Prostate gland (tissue), 2 donors: ENCODE results near the gene CA5B. TPM values are rescaled to one million over a fixed set of nuclear protein-coding genes. Genes with fewer than 3 reads are reported as not detected.

ENCODE experiments used
- DNase-seq: peaks from one replicate; pipeline ENCODE4 v3.0.0-alpha.2; 2019; ENCODE audit warnings: low spot score
- H3K27ac ChIP-seq, 2 donors: fragments of 200-600 bp; sonication (generic); 2 replicates each; pipeline ENCODE4 v1.5.1; 2017 to 2019
- H3K27me3 ChIP-seq: fragments of 200-600 bp; sonication (generic); replicated peaks from 2 replicates; pipeline ENCODE4 v1.5.1; 2019; ENCODE audit not compliant: insufficient read depth
- H3K36me3 ChIP-seq, 2 donors: fragments of 200-600 bp; sonication (generic); 1 replicate in 1 of 2; 2 replicates in 1 of 2; pipeline versions ENCODE4 v1.5.1 to v1.8.1; 2017 to 2019
- H3K4me1 ChIP-seq: fragments of 200-600 bp; sonication (generic); replicated peaks from 2 replicates; pipeline ENCODE4 v1.5.1; 2019
- H3K4me3 ChIP-seq, 2 donors: fragments of 200-600 bp; sonication (generic); 2 replicates each; pipeline ENCODE4 v1.5.1; 2017 to 2019
- H3K9me3 ChIP-seq: fragments of 200-600 bp; sonication (generic); 2 replicates; pipeline ENCODE4 v1.5.1; 2017
- POLR2A ChIP-seq: fragments of 450-650 bp; IDR thresholded peaks from one replicate; pipeline ENCODE4 v1.6.1; 2016; ENCODE audit warnings: antibody characterized with exemption, mild to moderate bottlenecking
- POLR2AphosphoS5 ChIP-seq: sonication (generic); formaldehyde crosslinking; IDR thresholded peaks from one replicate; pipeline ENCODE4 v1.6.1; 2017; ENCODE audit warnings: antibody characterized with exemption
- WGBS: methylation state at CpG from one replicate; pipeline ENCODE4 v1.1.5; 2018; 5-methylcytosine and 5-hydroxymethylcytosine counted together
- intact Hi-C: fragments of 100-400 bp; cut with DNase I; formaldehyde crosslinking; loops from one replicate; pipeline ENCODE4 v1.14.2; 2022
- total RNA-seq, 2 donors: library from RNA; depleted of rRNA; stranded (reverse); fragments of >200 nt; gene quantifications; one replicate each; pipeline ENCODE4 v1.1.0, GENCODE V29; 2016
- TF ChIP-seq, protein P1 (sequence below), 4 experiments: fragments of 200-600 bp in 2 of 4; fragments of 450-650 bp in 2 of 4; sonication (generic) in 2 of 4; IDR thresholded peaks; 1 replicate in 3 of 4; 2 replicates in 1 of 4; pipeline ENCODE4 v1.5.1; 2016 to 2019; ENCODE audit warnings: antibody characterized with exemption in 4 of 4, mild to moderate bottlenecking in 2 of 4, moderate library complexity in 2 of 4

The CA5B gene
- total RNA-seq, 2 donors from 2014 or later, result 4.6 to 35.7 TPM

DNA sequence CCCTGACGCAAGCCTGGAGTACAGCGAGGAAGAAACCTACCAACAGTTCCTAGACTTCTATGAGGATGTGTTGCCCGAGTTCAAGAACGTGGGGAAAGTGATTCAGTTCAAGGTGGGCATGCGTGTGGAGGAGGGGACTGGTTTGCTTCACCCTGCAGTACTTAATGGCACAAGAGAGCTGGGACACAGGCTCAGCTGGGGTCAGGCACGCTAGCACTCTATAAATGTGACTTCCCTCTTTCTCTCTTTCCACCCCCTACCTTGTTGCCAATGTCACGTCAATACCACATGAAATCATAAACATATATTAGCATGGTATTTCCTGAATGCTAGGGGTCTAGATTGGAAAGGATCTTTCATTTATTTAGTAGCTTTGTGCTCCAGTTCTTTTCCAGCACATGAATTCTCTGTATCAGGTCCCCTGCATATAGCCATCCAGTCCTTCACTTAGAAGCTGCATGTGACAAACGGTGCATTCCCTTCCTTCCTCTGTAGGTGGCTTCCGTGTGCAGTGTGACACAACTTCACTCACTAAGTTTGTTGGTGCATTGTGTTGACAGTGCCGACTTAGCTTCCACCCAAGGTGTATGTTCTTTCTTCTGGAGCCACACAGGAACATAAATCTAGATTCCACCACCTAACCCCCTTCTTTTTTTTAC lies 77.8 kb downstream of the CA5B start:
- H3K4me1 ChIP-seq, result no peaks in the 10 kb centered on the region
- 67% methylated on average over 10 of the region's 10 CpGs for WGBS
- H3K36me3 ChIP-seq, result no peaks in the 10 kb centered on the region
- intact Hi-C loops, result no loop called here
- DNase-seq, result no peak
- H3K9me3 ChIP-seq, result no peaks in the 10 kb centered on the region
- no peak overlapping the region for H3K27ac ChIP-seq
- H3K4me3 ChIP-seq, result no peak overlapping the region
- no peaks in the 10 kb centered on the region for H3K27me3 ChIP-seq
- TF ChIP-seq, protein P1, sequence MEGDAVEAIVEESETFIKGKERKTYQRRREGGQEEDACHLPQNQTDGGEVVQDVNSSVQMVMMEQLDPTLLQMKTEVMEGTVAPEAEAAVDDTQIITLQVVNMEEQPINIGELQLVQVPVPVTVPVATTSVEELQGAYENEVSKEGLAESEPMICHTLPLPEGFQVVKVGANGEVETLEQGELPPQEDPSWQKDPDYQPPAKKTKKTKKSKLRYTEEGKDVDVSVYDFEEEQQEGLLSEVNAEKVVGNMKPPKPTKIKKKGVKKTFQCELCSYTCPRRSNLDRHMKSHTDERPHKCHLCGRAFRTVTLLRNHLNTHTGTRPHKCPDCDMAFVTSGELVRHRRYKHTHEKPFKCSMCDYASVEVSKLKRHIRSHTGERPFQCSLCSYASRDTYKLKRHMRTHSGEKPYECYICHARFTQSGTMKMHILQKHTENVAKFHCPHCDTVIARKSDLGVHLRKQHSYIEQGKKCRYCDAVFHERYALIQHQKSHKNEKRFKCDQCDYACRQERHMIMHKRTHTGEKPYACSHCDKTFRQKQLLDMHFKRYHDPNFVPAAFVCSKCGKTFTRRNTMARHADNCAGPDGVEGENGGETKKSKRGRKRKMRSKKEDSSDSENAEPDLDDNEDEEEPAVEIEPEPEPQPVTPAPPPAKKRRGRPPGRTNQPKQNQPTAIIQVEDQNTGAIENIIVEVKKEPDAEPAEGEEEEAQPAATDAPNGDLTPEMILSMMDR (IDR thresholded peaks at IDR 0.05), result no peak
- TF ChIP-seq POLR2AphosphoS5, result no peak

DNA sequence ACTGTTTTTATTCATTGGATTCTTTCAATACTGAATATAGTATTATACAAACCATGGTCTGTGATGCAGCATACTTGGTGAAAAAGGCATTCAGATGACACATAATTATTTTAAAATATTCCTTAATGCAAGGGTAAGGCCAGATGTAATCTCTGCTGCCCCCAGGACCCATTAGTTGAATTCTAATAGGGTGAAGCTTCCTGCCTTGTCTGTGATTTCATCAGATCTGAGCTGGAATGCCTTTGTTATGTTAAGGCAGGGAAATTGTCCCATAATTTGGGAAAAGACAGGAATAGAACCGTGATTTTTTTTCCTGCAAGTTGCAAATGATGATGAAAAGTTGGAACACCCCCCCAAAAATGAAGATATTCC lies 78.4 kb downstream of the CA5B start:
- no peaks in the 10 kb centered on the region for H3K9me3 ChIP-seq
- no peaks in the 10 kb centered on the region for H3K36me3 ChIP-seq
- no peak overlapping the region for H3K27ac ChIP-seq
- no peaks in the 10 kb centered on the region for H3K4me1 ChIP-seq
- no peak overlapping the region for H3K4me3 ChIP-seq
- H3K27me3 ChIP-seq, result no peaks in the 10 kb centered on the region
- 56% methylated on average over 1 of the region's 1 CpG for WGBS
- TF ChIP-seq POLR2A, result no peak
- TF ChIP-seq POLR2AphosphoS5, result no peak
- TF ChIP-seq, protein P1 (IDR thresholded peaks at IDR 0.05), result no peak
- intact Hi-C loops, result no loop called here
- DNase-seq, result no peak

DNA sequence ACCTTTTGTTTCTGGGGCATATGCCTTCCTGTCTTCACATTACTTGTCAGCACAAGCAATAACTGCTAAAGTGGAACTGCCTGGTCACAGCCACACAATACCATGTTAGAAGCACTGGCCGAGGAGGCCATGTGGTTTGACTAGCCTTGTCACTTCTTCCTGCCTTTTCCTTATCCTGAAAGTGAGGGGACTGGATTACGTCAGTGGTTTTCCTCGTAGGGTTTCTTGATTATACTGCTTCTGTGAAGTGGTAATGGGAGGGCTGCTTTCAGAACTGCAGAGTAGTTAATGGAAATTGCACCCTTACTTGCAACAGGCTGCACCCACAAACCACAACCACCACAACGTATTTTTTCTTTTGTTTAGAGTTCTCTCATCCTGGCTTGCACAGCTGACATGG lies 78.8 kb downstream of the CA5B start:
- no peak for DNase-seq
- Histone ChIP-seq H3K9me3 (no peaks in the 10 kb centered on the region), H3K36me3 (no peaks in the 10 kb centered on the region), H3K27ac (no peak overlapping the region), H3K4me1 (no peaks in the 10 kb centered on the region), H3K4me3 (no peak overlapping the region), H3K27me3 (no peaks in the 10 kb centered on the region)
- intact Hi-C loops, result no loop called here
- 52% methylated on average over 4 of the region's 4 CpGs for WGBS
- TF ChIP-seq POLR2AphosphoS5, result no peak
- TF ChIP-seq, protein P1 (IDR thresholded peaks at IDR 0.05), result no peak
- TF ChIP-seq POLR2A, result no peak

DNA sequence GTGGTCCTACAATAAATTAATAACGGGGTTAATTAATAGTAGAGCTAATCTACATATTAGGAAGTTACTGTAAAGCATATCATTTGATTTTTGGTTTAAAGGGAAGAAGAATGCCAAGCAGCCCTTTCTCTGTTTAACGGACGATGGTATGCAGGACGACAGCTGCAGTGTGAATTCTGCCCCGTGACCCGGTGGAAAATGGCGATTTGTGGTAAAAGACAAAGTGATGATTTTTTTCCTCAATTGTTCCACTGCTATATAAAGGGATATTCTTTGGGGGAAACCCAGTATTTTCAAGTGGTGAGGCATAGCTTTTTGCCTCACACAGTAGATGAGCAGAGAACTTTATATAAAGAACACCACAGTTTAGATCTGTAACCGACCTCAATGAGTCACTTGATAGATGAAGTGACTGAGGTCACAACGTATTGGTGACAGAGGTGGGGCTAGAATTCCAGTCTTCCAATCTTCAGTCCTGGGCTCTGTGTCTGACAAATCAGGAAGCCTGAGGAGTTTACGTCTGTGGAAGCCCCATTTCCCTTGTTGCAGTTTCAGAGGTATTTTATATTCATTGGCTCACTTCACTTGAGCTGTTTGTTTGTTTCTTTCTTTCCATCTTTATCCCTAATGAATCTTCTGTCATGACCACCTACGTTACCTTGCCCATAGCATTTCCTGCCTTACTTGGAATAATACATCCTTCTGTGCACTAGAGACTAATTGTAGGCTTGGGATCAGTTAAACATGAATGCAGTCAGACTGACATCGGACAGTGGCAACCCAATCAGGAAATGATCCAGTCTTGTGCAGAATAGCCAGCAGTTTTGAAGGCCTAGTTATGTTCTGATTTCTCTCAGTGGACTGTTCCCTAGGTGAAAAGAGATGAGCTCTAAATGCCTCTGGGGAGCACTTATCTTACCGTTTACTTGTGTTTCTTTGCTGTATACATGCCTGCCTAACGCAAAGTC lies 82.3 kb downstream of the CA5B start:
- no peaks in the 10 kb centered on the region for H3K27me3 ChIP-seq
- H3K36me3 ChIP-seq, result no peaks in the 10 kb centered on the region

More for the DNA sequence above, 82.3 kb downstream of the CA5B start:
- TF ChIP-seq POLR2AphosphoS5 (no peak), POLR2A (no peak)
- TF ChIP-seq, protein P1 (IDR thresholded peaks at IDR 0.05), result no peak
- intact Hi-C loops, result no loop called here
- Histone ChIP-seq H3K9me3 (no peaks in the 10 kb centered on the region), H3K4me1 (no peaks in the 10 kb centered on the region), H3K4me3 (no peak overlapping the region), H3K27ac (no peak overlapping the region)
- DNase-seq, result no peak
- WGBS, result 86% methylated on average over 14 of the region's 14 CpGs
